Islet of Langerhans (tissue), 1 donor: ENCODE measurements around the gene ANKRD50.

Source experiments
- FAIRE-seq: peaks from one replicate; lab custom pipeline; 2011; peaks lifted over from hg19 to GRCh38; lab: Jason Lieb, UNC

Gene ANKRD50

GRCh38 chr4:124636788-124637187, 75.7 kb downstream of the ANKRD50 start:
- no peak for FAIRE-seq

GRCh38 chr4:124635331-124635730, 77.2 kb downstream of the ANKRD50 start:
- no peak for FAIRE-seq

- no peak for FAIRE-seq
Measured at GRCh38 chr4:124633285-124633941, 79.1 kb downstream of the ANKRD50 start.

- no peak for FAIRE-seq
Measured at GRCh38 chr4:124632439-124632838, 80.1 kb downstream of the ANKRD50 start.

GRCh38 chr4:124631760-124632159, 80.8 kb downstream of the ANKRD50 start:
- FAIRE-seq: no peak

- no peak for FAIRE-seq
Measured at GRCh38 chr4:124629681-124630080, 82.9 kb downstream of the ANKRD50 start.
